Prostate gland (tissue), 2 donors: ENCODE data around the gene TMCO1.

Experiments
- POLR2AphosphoS5 ChIP-seq: sonication (generic); formaldehyde crosslinking; IDR thresholded peaks from one replicate; pipeline ENCODE4 v1.6.1; 2017; ENCODE audit warnings: antibody characterized with exemption
- TF ChIP-seq, protein P1 (sequence below), 4 experiments: fragments of 200-600 bp in 2 of 4; fragments of 450-650 bp in 2 of 4; sonication (generic) in 2 of 4; IDR thresholded peaks; 1 replicate in 3 of 4; 2 replicates in 1 of 4; pipeline ENCODE4 v1.5.1; 2016 to 2019; ENCODE audit warnings: antibody characterized with exemption in 4 of 4, mild to moderate bottlenecking in 2 of 4, moderate library complexity in 2 of 4

DNA sequence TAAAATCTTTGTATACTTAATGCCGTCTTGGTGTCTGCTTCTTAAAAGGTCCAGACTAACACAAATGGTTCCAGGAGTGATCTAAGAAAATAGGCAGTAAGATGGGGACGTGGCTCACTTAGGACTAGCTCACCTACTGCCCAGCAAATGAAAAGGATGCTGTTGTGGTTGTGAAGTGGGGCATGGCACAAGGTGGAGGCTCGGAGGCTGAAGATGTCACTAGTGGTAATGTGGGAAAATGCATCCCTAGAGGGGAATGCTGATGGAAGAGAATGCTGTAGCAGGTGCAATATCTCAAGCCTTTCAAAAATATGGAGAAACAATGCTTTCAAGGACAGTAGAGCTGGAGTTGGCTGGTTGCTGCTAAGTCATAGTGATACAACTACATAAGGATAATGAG, 47.5 kb upstream of the TMCO1 start:
- TF ChIP-seq, protein P1, sequence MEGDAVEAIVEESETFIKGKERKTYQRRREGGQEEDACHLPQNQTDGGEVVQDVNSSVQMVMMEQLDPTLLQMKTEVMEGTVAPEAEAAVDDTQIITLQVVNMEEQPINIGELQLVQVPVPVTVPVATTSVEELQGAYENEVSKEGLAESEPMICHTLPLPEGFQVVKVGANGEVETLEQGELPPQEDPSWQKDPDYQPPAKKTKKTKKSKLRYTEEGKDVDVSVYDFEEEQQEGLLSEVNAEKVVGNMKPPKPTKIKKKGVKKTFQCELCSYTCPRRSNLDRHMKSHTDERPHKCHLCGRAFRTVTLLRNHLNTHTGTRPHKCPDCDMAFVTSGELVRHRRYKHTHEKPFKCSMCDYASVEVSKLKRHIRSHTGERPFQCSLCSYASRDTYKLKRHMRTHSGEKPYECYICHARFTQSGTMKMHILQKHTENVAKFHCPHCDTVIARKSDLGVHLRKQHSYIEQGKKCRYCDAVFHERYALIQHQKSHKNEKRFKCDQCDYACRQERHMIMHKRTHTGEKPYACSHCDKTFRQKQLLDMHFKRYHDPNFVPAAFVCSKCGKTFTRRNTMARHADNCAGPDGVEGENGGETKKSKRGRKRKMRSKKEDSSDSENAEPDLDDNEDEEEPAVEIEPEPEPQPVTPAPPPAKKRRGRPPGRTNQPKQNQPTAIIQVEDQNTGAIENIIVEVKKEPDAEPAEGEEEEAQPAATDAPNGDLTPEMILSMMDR (IDR thresholded peaks at IDR 0.05): no peak
- no peak for TF ChIP-seq POLR2AphosphoS5
